Esophagus squamous epithelium (tissue), 4 donors: ENCODE results near the gene PCDH17.

Experiments
- POLR2A ChIP-seq, 4 donors: fragments of 450-650 bp; IDR thresholded peaks; one replicate each; pipeline ENCODE4 v1.6.1; 2017; ENCODE audit warnings: antibody characterized with exemption in 4 of 4, mild to moderate bottlenecking in 4 of 4, moderate library complexity in 3 of 4
- TF ChIP-seq, protein P1 (sequence below), 6 experiments: fragments of 450-650 bp in 4 of 6; fragments of 200-600 bp in 2 of 6; sonication (generic) in 2 of 6; IDR thresholded peaks; one replicate each; pipeline ENCODE4 v1.5.1; 2016 to 2019; ENCODE audit warnings: antibody characterized with exemption in 6 of 6, mild to moderate bottlenecking in 4 of 6, moderate library complexity in 4 of 6

GRCh38 chr13:57672168-57672567 lies 40.6 kb downstream of the PCDH17 start:
- TF ChIP-seq, protein P1, sequence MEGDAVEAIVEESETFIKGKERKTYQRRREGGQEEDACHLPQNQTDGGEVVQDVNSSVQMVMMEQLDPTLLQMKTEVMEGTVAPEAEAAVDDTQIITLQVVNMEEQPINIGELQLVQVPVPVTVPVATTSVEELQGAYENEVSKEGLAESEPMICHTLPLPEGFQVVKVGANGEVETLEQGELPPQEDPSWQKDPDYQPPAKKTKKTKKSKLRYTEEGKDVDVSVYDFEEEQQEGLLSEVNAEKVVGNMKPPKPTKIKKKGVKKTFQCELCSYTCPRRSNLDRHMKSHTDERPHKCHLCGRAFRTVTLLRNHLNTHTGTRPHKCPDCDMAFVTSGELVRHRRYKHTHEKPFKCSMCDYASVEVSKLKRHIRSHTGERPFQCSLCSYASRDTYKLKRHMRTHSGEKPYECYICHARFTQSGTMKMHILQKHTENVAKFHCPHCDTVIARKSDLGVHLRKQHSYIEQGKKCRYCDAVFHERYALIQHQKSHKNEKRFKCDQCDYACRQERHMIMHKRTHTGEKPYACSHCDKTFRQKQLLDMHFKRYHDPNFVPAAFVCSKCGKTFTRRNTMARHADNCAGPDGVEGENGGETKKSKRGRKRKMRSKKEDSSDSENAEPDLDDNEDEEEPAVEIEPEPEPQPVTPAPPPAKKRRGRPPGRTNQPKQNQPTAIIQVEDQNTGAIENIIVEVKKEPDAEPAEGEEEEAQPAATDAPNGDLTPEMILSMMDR (IDR thresholded peaks at IDR 0.05), result no peak
- TF ChIP-seq POLR2A (IDR thresholded peaks at IDR 0.05), result no peak
